Measurements from ENCODE around the gene CNTN4.

GRCh38 chr3:3065876-3066275, 967.2 kb downstream of the CNTN4 start:
- TF ChIP-seq EZH2 (IDR thresholded peaks at IDR 0.05; ENCODE audit: insufficient read depth, low read length), result no peak
- TF ChIP-seq, protein P1, sequence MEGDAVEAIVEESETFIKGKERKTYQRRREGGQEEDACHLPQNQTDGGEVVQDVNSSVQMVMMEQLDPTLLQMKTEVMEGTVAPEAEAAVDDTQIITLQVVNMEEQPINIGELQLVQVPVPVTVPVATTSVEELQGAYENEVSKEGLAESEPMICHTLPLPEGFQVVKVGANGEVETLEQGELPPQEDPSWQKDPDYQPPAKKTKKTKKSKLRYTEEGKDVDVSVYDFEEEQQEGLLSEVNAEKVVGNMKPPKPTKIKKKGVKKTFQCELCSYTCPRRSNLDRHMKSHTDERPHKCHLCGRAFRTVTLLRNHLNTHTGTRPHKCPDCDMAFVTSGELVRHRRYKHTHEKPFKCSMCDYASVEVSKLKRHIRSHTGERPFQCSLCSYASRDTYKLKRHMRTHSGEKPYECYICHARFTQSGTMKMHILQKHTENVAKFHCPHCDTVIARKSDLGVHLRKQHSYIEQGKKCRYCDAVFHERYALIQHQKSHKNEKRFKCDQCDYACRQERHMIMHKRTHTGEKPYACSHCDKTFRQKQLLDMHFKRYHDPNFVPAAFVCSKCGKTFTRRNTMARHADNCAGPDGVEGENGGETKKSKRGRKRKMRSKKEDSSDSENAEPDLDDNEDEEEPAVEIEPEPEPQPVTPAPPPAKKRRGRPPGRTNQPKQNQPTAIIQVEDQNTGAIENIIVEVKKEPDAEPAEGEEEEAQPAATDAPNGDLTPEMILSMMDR (IDR thresholded peaks at IDR 0.05; ENCODE audit: insufficient read depth, low read depth, low read length), result no peak
